T-helper 1 cell treated with Interleukin-12 subunit alpha and Interleukin-12 subunit beta and Interleukin-4 antibody, amounts not matched to agents 30 μg/mL and 1 μg/mL, for 36 hours (primary cell): ENCODE results near the gene BEND7.

Experiments
- H3K27ac Mint-ChIP-seq: one replicate; pipeline ENCODE4 v1.8.0; 2021; ENCODE audit warnings: mild to moderate bottlenecking, mixed read lengths
- H3K27me3 Mint-ChIP-seq: one replicate; pipeline ENCODE4 v1.8.0; 2021; ENCODE audit warnings: low read depth, mixed read lengths
- H3K36me3 Mint-ChIP-seq: one replicate; pipeline ENCODE4 v1.8.0; 2021; ENCODE audit warnings: low read depth, mixed read lengths
- H3K4me1 Mint-ChIP-seq: one replicate; pipeline ENCODE4 v1.8.0; 2021; ENCODE audit warnings: low read depth, mixed read lengths
- H3K4me3 Mint-ChIP-seq: one replicate; pipeline ENCODE4 v1.8.0; 2021; ENCODE audit warnings: mild to moderate bottlenecking, moderate library complexity, mixed read lengths
- H3K9me3 Mint-ChIP-seq: one replicate; pipeline ENCODE4 v1.8.0; 2021; ENCODE audit warnings: mixed read lengths

The BEND7 gene

DNA sequence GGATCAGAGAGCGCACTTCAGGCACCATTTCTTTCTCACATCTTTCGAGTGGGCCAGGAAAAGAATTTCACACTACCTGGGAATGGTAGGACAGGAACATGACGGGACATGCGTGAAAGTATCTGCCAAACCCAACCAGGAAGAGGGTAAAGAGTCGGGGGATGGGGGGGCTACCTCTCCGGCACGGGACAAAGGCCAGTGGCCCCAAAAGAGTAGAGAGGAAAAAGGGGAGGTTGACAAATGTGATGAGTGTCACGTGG, 830 bp upstream of the BEND7 start:
- H3K4me3 Mint-ChIP-seq, result peak overlapping the region; percentile 7
- peaks cover 2% of the 10 kb centered on the region for H3K4me1 Mint-ChIP-seq
- peaks cover 67% of the 10 kb centered on the region for H3K27me3 Mint-ChIP-seq
- H3K9me3 Mint-ChIP-seq, result no peaks in the 10 kb centered on the region
- no peak overlapping the region for H3K27ac Mint-ChIP-seq
- H3K36me3 Mint-ChIP-seq, result no peaks in the 10 kb centered on the region

DNA sequence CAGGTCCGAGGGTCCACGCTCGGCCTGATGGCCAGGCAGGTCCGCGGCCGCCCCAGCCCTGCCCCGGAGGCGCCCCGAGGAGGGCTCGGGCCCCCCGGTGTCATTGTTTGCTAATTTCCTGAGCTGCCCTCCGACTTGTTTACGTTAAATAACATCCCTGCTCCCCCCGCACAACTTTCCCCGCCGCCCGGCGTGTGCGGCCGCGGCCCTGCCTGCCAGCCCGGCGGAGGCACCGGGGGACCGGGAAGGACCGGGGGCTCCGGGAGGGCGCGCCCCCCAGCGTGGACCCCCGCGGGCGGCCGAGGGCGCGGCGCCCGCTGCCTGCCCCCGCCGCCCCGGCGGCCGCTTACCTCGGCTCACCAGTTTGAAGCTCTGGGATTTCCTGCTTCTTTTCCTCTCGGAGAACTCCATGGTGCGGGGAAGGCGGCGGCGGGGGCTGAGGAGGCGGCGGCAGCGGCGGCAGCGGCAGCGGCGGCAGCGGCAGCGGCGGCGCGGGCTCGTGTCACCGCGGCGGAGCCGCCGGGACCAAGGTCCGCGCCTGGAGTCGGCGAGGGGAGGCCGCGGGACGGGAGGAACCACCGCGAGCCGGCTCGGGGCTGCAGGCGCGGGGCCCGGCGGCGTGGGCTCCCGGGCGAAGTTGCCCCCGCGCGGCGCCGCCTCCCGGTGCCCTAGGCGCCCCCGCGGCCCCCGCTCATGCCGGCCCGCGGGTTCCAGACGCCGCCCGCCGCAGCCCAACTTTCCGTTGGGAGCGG, 515 bp downstream of the BEND7 start:
- H3K27me3 Mint-ChIP-seq, result peaks cover 68% of the 10 kb centered on the region
- H3K4me3 Mint-ChIP-seq, result peak overlapping the region; percentile 47
- no peak overlapping the region for H3K27ac Mint-ChIP-seq
- peaks cover 2% of the 10 kb centered on the region for H3K4me1 Mint-ChIP-seq
- no peaks in the 10 kb centered on the region for H3K36me3 Mint-ChIP-seq
- no peaks in the 10 kb centered on the region for H3K9me3 Mint-ChIP-seq

DNA sequence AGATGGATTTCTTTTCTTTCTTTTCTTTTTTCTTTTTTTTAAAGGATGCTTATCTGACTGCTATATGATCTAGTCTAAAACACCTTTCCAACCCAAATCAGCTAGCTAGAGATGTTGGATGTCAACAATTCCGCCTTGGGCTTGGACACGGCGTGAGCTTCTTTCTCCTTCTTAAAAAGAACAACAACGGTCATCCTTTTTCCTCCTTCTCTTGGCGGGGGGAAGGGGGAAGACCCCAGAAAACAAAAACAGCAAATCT, 1.0 kb downstream of the BEND7 start:
- H3K27me3 Mint-ChIP-seq, result peaks cover 69% of the 10 kb centered on the region
- H3K4me3 Mint-ChIP-seq, result peak overlapping the region; percentile 47
- no peaks in the 10 kb centered on the region for H3K9me3 Mint-ChIP-seq
- H3K4me1 Mint-ChIP-seq, result peaks cover 2% of the 10 kb centered on the region
- no peaks in the 10 kb centered on the region for H3K36me3 Mint-ChIP-seq
- no peak overlapping the region for H3K27ac Mint-ChIP-seq

DNA sequence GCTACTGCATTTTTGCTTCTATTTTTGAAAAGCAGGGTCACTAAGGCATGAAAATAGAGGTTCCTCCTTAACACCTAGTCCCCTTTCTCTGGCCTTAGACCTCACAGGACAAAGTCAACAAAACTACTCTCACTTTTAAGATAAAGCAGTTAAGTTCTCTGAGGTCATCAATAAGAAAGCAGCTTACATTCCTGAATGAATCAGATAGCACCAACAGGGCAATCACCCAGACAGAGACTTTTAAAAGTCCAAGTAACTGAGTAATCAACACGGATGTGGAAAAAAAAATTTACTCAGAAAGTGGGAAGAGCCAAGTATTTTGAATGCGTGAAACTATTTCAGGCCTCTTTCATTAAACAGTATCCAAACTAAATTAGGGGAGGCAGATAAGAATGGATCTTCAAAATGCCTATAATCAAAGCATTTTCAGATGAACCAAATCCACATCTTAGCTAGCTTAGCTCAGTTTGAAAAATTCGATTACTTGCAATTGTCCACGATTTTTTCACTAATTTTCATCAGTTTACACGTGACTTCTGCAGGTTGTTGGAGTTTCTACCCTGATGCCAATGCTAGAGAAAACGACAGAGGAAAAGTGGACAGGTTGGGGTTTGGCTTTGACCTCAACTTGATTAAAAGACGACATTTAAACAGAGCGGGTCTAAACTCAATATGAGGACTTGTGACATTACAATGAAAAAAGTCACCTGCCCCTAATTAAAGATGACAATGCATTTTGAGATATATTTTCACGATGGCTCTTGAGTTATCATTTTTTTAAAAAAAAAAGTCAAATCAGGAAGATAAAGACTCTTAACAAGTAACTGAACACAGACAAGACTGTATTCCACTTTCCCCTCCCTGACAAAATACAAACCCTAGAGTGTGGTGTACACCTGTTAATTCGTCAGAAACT, 1.6 kb downstream of the BEND7 start:
- Mint-ChIP-seq H3K4me1 (peaks cover 2% of the 10 kb centered on the region), H3K4me3 (peak overlapping the region; percentile 47), H3K27me3 (peaks cover 69% of the 10 kb centered on the region), H3K9me3 (no peaks in the 10 kb centered on the region), H3K27ac (no peak overlapping the region), H3K36me3 (no peaks in the 10 kb centered on the region)

DNA sequence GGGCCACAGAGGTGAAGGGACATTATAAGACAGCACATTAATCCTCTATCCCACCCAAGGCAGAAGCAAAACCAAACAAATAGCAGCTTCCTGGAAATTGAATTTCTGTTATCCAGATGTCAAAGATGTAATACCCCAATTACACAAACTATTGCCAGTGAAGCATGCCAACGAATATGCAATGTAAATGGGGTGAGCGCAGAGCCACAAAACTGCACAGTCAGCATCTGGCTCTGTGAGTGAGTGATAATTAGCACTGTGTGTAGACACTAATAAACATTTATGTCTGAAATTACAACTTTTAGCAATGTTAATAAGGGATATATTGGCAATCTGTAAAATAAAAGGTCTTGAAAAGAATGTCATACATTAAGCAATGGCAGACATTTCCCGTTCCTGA, 3.2 kb downstream of the BEND7 start:
- H3K27ac Mint-ChIP-seq, result no peak overlapping the region
- H3K27me3 Mint-ChIP-seq, result peaks cover 67% of the 10 kb centered on the region
- H3K4me3 Mint-ChIP-seq, result no peak overlapping the region
- no peaks in the 10 kb centered on the region for H3K36me3 Mint-ChIP-seq
- H3K4me1 Mint-ChIP-seq, result peaks cover 2% of the 10 kb centered on the region
- no peaks in the 10 kb centered on the region for H3K9me3 Mint-ChIP-seq

DNA sequence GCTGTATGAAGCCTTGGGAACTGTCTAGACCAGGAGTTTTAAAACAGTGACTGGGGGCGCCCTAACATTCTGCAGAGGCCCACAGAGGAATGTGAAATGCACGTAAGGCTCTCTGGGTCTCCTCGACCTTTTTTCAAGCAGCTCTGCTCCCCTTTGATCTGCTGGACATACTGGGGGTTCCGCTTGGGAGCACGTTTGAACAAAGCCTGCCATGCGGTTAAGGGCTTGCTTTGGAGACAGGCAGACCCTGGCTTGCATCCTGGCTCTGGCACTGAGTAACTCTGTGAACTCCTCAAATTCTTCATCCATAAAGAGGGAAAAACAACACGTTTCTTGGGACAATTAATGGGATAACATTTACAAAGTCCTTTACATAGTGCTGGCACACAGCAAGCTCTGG, 7.8 kb downstream of the BEND7 start:
- Mint-ChIP-seq H3K9me3 (no peaks in the 10 kb centered on the region), H3K27me3 (peaks cover 36% of the 10 kb centered on the region), H3K4me3 (no peak overlapping the region), H3K4me1 (no peaks in the 10 kb centered on the region), H3K36me3 (no peaks in the 10 kb centered on the region), H3K27ac (no peak overlapping the region)

DNA sequence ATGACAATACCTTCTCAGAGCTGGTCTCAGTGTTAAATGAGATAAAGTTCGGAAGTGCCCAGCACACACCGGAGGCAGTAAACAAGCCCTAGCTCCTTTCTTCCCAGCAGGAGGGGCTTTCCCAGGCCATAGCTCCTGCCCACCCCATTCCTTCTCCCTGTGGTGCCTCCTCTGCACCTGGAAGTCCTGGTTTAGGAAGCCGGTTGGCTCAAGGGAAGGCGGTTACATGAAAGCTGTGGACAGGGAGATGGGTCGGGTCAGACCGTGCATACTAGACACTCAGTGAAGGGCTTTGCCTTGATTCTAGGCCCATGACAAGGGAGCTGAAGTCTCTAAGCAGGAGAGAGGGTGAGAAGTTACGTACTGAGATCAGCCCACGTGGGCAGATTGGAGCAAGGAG, 8.6 kb downstream of the BEND7 start:
- Mint-ChIP-seq H3K36me3 (no peaks in the 10 kb centered on the region), H3K9me3 (no peaks in the 10 kb centered on the region), H3K4me1 (no peaks in the 10 kb centered on the region), H3K4me3 (no peak overlapping the region), H3K27ac (no peak overlapping the region), H3K27me3 (peaks cover 28% of the 10 kb centered on the region)

DNA sequence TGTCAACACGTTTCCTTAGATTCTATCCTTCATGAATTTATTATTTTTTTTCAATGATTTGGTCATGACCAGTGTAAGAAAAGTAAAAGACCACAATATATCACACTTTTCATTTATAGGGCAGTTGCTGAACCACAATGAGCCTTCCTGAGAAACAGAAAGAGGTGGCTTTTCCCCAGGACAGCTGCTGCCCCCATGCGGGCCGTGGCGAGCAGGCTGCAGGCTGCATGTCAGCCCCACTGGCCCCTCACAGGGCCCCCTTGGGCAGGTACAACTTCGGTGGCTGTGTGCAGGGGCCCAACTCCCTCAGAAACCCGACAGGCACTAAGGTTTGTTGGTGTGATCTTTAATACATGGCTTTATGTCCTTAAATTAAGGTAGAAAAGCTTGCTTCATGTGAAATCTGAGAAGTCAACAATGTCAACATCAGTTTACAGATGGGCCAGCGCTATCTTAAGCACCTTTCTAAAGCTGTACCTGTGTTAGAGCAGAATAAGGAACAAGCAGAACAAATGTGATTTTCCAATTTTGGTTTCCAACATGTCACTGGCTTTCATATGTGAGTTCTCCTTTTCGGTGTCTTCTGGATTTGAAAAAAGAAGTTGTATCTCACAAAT, 10.6 kb downstream of the BEND7 start:
- Mint-ChIP-seq H3K27ac (no peak overlapping the region), H3K36me3 (no peaks in the 10 kb centered on the region), H3K4me3 (no peak overlapping the region), H3K9me3 (no peaks in the 10 kb centered on the region), H3K4me1 (no peaks in the 10 kb centered on the region), H3K27me3 (peaks cover 17% of the 10 kb centered on the region)

DNA sequence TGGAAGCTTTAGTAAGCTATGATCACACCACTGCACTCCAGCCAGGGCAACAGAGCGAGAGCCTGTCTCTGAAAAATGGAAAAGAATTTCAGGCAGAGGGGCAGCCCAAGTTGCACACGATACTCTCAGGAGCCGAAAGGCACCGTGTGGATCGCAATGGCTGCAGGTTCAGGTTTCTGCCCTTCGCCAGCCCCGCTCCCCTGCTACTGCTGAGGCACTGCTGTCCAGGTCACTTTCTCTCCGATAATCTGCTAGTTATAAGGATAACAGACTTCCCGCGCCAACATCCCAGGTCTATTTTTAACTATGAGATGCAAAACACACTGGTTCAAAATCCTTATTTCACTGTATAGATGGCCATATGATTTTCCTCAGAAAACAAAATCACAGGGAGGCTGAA, 11.1 kb downstream of the BEND7 start:
- Mint-ChIP-seq H3K27ac (no peak overlapping the region), H3K9me3 (no peaks in the 10 kb centered on the region), H3K4me1 (no peaks in the 10 kb centered on the region), H3K36me3 (no peaks in the 10 kb centered on the region), H3K27me3 (peaks cover 17% of the 10 kb centered on the region), H3K4me3 (no peak overlapping the region)

DNA sequence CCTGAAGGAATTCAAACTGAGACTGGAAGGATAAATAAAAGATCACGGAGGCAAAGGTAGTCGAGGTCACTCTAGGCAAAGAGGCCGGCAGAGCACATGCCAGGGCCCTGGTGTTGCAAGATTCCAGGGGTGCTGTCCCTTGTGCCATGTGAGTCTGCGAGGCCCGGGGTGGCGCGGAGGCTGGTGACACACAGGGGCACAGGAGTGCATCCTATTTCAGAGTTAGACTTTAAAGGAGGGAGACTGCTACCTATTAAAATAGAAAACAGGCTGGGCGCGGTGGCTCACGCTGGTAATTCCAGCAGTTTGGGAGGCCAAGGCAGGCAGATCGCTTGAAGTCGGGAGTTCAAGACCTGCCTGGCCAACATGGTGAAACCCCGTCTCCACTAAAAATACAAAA, 12.6 kb downstream of the BEND7 start:
- no peaks in the 10 kb centered on the region for H3K4me1 Mint-ChIP-seq
- no peak overlapping the region for H3K4me3 Mint-ChIP-seq
- H3K27me3 Mint-ChIP-seq, result peaks cover 17% of the 10 kb centered on the region
- H3K27ac Mint-ChIP-seq, result no peak overlapping the region
- no peaks in the 10 kb centered on the region for H3K9me3 Mint-ChIP-seq
- H3K36me3 Mint-ChIP-seq, result no peaks in the 10 kb centered on the region

DNA sequence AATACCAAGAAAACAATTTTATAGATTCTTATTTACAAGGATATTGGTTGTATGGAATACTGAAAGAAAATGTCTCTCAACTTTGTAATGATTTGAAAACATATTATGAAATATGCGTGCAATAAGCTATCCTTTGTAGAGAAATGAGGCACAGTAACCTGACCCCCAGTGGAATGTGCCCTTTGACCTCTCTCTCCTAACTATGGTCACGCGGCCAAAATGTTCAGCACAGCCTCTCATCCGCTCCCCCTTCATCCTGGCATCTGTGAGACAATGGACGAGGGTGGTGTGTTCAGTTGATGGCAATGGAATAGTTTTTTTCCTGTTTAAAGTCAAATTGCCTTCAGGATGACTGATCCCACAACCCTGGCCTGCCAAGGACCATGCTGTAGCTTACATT, 13.3 kb downstream of the BEND7 start:
- H3K27me3 Mint-ChIP-seq, result peaks cover 16% of the 10 kb centered on the region
- no peaks in the 10 kb centered on the region for H3K36me3 Mint-ChIP-seq
- no peaks in the 10 kb centered on the region for H3K4me1 Mint-ChIP-seq
- no peaks in the 10 kb centered on the region for H3K9me3 Mint-ChIP-seq
- no peak overlapping the region for H3K4me3 Mint-ChIP-seq
- H3K27ac Mint-ChIP-seq, result no peak overlapping the region

DNA sequence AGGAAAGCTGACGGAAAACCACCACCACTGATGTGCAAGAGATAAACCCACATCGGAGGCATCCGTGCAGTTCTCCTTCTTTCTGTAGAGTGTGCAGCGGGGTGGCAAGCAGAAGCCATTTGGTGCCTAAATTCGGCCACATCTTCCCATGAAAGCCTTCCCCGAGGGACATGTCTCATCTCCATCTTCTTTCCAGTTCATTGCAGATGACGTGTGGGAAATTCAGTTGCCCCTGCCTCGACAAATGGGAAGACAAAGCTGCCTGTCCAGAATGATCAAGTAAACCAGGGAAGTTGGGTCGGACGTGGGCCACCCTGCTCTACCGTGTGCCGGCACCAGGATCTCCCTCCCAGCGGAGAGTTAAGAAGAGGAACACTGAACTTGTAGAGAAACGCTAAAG, 14.5 kb downstream of the BEND7 start:
- Mint-ChIP-seq H3K27me3 (peaks cover 16% of the 10 kb centered on the region), H3K27ac (no peak overlapping the region), H3K4me1 (no peaks in the 10 kb centered on the region), H3K36me3 (no peaks in the 10 kb centered on the region), H3K4me3 (no peak overlapping the region), H3K9me3 (no peaks in the 10 kb centered on the region)

DNA sequence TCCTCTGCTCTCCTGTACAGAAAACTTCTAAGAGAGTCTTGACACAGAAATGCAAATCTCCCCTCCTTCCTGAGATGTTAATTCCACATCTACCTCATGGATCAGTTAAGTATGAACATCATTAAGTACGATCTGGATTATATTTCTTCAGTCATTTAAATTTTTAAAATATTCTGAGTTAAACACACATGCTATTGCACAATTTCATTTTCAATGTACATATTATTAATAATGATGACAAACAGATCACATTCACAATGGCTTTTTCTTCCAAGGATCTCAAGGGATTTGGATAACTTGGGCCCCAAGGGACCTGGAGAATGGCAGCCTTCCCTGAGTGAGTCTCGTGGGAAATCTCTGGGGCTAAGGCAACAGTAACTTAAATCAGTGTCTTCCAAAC, 16.2 kb downstream of the BEND7 start:
- no peak overlapping the region for H3K27ac Mint-ChIP-seq
- no peak overlapping the region for H3K4me3 Mint-ChIP-seq

DNA sequence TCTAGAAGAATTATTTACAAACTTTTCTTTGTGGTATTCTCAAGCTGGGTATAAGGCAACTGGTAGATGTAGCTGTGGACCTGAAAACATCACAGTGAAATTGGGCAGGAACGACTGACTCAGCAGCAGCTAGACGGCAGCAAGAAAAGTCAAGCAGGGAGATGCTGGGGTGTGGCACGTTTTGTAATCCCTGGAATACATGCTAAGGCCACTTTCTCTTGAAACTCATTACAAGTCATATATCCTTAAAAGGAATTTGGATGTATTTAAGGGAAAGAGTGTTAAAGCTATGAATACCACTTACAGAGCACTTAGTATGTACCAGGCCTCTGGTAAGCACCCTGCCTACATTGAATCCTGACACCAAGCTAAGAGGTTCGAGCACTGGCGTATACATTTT, 17.4 kb downstream of the BEND7 start:
- Mint-ChIP-seq H3K27ac (no peak overlapping the region), H3K9me3 (no peaks in the 10 kb centered on the region), H3K4me1 (no peaks in the 10 kb centered on the region), H3K4me3 (no peak overlapping the region), H3K27me3 (peaks cover 23% of the 10 kb centered on the region), H3K36me3 (no peaks in the 10 kb centered on the region)

More for the DNA sequence above, 16.2 kb downstream of the BEND7 start:
- Mint-ChIP-seq H3K4me1 (no peaks in the 10 kb centered on the region), H3K9me3 (no peaks in the 10 kb centered on the region), H3K27me3 (peaks cover 19% of the 10 kb centered on the region), H3K36me3 (no peaks in the 10 kb centered on the region)

DNA sequence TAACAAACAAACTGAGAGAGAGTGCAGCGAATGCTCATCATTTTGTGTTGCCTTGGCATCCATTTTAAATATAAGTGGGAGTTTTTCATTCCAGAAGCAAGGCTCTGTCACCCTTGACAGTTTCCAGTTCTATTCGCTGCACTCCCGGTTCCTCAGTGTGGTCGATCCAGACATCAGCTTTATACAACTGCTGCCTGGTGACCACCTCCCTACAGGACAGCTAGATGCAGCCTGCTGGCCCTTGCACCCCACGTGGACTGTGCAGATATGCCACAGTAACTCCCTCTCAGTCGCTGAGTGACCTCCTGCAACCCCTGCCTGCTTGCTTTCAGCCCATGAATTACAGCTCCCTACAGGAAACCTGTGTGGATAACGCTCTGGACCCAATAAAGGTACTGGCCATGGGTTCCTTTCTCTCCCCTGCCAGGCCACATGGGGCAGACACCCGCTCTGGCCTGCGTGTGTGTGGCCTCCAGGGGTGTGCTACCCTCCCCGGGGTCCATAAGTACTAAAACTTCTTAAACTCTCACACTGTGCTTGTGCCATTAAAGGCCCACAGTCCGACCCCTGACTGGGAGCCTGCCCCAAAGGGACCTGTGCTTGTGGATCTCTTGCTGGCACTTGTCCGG, 23.6 kb downstream of the BEND7 start:
- no peak overlapping the region for H3K27ac Mint-ChIP-seq

More for the DNA sequence above, 23.6 kb downstream of the BEND7 start:
- no peaks in the 10 kb centered on the region for H3K9me3 Mint-ChIP-seq
- no peak overlapping the region for H3K4me3 Mint-ChIP-seq
- H3K27me3 Mint-ChIP-seq, result peaks cover 14% of the 10 kb centered on the region
- no peaks in the 10 kb centered on the region for H3K4me1 Mint-ChIP-seq
- no peaks in the 10 kb centered on the region for H3K36me3 Mint-ChIP-seq
